Measurements from ENCODE around the gene NACC1. TPM values are rescaled to one million over a fixed set of nuclear protein-coding genes. Genes with fewer than 3 reads are reported as not detected.
"Not testable (repeated sequence)": the region's sequence is repeated elsewhere in the genome, so short reads cannot be mapped to it uniquely, and the experiment has no call there.

Gene NACC1
- total RNA-seq, 2 experiments from 2014 or later = 13.0 to 13.5 TPM

- no peaks in the 10 kb centered on the region for H3K9me3 ChIP-seq (ENCODE audit: control insufficient read depth in 1 of 2, insufficient read depth in 1 of 2, low read length in 2 of 2)
- H3K36me3 Mint-ChIP-seq (ENCODE audit: low read depth) = peaks cover 4% of the 10 kb centered on the region
- no peaks in the 10 kb centered on the region for H3K27me3 Mint-ChIP-seq
- H3K27ac ChIP-seq (ENCODE audit: low read depth in 1 of 2, low read length in 2 of 2) = peak overlapping the region; percentile 87 to 89
- DNase-seq (peak in 10 of 14 experiments; percentile 28 to 74 (median 52)), ATAC-seq (ENCODE audit: poor library complexity) (peak; percentile 4)
- intact Hi-C loops (cut with DNase I, micrococcal nuclease) = no loop called here
- H3K36me3 ChIP-seq (ENCODE audit: insufficient read depth, low read length) = no peaks in the 10 kb centered on the region
- H3K27me3 ChIP-seq (ENCODE audit: control insufficient read depth in 1 of 2, insufficient read depth in 2 of 2, low read length in 2 of 2) = no peaks in the 10 kb centered on the region
- no peaks in the 10 kb centered on the region for H3K9me3 Mint-ChIP-seq
- H3K4me3 ChIP-seq (ENCODE audit: low read length) = peak overlapping the region; percentile 45
- TF ChIP-seq, protein P1, sequence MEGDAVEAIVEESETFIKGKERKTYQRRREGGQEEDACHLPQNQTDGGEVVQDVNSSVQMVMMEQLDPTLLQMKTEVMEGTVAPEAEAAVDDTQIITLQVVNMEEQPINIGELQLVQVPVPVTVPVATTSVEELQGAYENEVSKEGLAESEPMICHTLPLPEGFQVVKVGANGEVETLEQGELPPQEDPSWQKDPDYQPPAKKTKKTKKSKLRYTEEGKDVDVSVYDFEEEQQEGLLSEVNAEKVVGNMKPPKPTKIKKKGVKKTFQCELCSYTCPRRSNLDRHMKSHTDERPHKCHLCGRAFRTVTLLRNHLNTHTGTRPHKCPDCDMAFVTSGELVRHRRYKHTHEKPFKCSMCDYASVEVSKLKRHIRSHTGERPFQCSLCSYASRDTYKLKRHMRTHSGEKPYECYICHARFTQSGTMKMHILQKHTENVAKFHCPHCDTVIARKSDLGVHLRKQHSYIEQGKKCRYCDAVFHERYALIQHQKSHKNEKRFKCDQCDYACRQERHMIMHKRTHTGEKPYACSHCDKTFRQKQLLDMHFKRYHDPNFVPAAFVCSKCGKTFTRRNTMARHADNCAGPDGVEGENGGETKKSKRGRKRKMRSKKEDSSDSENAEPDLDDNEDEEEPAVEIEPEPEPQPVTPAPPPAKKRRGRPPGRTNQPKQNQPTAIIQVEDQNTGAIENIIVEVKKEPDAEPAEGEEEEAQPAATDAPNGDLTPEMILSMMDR (IDR thresholded peaks at IDR 0.05) = no peak
- ChIA-PET POLR2A (interaction anchor here (0.6 to 12.1 kb wide), 7 partner anchors 9 to 1407 kb away, joined by 3 to 487 read pairs (median 4); partner anchors contain the start of genes IER2, NDUFB7 and STX10), CTCF (interaction anchor here (0.9 to 3.0 kb wide), 5 partner anchors 9 to 69 kb away, joined by 3 to 14 read pairs (median 5); partner anchors contain the start of genes IER2 and STX10)
- peaks cover 100% of the 10 kb centered on the region for H3K4me1 ChIP-seq (ENCODE audit: insufficient read depth, low read length)
- H3K27ac Mint-ChIP-seq = peak overlapping the region; percentile 99
- peaks cover 75% of the 10 kb centered on the region for H3K4me1 Mint-ChIP-seq (ENCODE audit: low read depth)
- peak overlapping the region; percentile 86 for H3K4me3 Mint-ChIP-seq
Measured at GRCh38 chr19:13164343-13165161, 46.5 kb downstream of the NACC1 start.

DNA sequence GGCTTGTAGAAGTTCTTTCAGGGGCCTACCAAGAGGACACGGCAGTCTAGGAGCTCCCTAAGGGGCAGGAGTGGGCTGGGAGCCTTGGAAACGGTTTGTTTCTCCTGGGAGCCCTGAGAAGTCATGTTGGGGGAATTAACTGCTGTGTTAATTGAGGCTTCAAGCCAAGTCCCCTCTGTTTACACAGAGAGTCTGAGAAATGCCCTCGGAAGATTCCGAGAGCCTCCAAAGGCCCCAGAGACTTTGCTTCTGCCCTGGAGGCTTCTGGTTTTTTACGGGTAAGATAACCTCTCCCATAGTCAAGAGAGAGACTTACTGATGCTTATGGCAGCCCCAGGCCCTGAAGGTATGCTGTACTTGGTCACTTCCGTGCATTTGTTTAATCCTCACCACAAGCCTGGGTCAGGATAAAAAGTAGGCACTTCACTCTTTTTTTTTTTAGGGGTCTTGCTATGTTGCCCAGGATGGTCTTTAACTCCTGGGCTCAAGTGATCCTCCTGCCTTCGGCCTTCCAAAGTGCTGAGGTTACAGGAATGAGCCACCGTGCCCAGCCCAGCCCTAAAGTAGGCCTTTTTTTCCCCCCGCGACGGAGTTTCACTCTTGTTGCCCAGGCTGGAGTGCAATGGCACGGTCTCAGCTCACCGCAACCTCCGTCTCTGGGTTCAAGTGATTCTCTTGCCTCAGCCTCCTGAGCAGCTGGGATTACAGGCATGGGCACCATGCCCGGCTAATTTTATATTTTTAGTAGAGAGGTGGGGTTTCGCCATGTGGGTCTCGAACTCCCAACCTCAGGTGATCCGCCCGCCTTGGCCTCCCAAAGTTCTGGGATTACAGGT, 47.3 kb downstream of the NACC1 start:
- no peaks in the 10 kb centered on the region for H3K27me3 ChIP-seq (ENCODE audit: control insufficient read depth in 1 of 2, insufficient read depth in 2 of 2, low read length in 2 of 2)
- POLR2A ChIA-PET = interaction anchor here (0.6 to 12.1 kb wide), 3 partner anchors 8 to 48 kb away, joined by 4 to 487 read pairs (median 6); no protein-coding TSS in a partner anchor
- CTCF ChIA-PET = interaction anchor here (0.9 to 3.2 kb wide), 4 partner anchors 10 to 30 kb away, joined by 4 to 30 read pairs (median 10); no protein-coding TSS in a partner anchor
- DNase-seq (no peak), ATAC-seq (ENCODE audit: poor library complexity) (no peak)
- H3K4me1 ChIP-seq (ENCODE audit: insufficient read depth, low read length) = peaks cover 100% of the 10 kb centered on the region
- Mint-ChIP-seq H3K4me3 (peak overlapping the region; percentile 86), H3K4me1 (ENCODE audit: low read depth) (peaks cover 78% of the 10 kb centered on the region), H3K36me3 (ENCODE audit: low read depth) (peaks cover 4% of the 10 kb centered on the region), H3K27ac (peak overlapping the region; percentile 99), H3K27me3 (no peaks in the 10 kb centered on the region), H3K9me3 (no peaks in the 10 kb centered on the region)
- TF ChIP-seq, protein P1 (IDR thresholded peaks at IDR 0.05) = no peak
- H3K4me3 ChIP-seq (ENCODE audit: low read length) = no peak overlapping the region
- H3K9me3 ChIP-seq (ENCODE audit: control insufficient read depth in 1 of 2, insufficient read depth in 1 of 2, low read length in 2 of 2) = no peaks in the 10 kb centered on the region
- H3K36me3 ChIP-seq (ENCODE audit: insufficient read depth, low read length) = no peaks in the 10 kb centered on the region
- H3K27ac ChIP-seq (ENCODE audit: low read depth in 1 of 2, low read length in 2 of 2) = peak overlapping the region; percentile 87 to 89
- intact Hi-C loops (cut with DNase I, micrococcal nuclease) = no loop called here

DNA sequence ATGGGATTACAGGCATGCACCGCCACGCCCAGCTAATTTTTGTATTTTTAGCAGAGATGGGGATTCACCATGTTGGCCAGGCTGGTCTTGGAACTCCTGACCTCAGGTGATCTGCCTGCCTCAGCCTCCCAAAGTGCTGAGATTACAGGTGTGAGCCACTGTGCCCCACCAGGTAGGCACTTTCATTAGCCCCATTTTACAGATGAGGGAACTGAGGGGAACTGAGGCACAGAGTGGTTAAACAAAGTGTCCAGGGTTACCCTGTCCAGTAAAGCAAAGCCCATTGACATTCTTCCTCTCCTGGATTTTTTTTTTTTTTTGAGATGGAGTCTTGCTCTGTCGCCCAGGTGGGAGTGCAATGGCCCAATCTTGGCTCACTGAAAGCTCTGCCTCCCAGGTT, 48.1 kb downstream of the NACC1 start:
- Histone ChIP-seq H3K27ac (ENCODE audit: low read depth in 1 of 2, low read length in 2 of 2) (peak overlapping the region in 1 of 2 donors; percentile 95), H3K4me1 (ENCODE audit: insufficient read depth, low read length) (peaks cover 100% of the 10 kb centered on the region)
- ChIA-PET POLR2A (interaction anchor here (2.5 to 12.1 kb wide), 3 partner anchors 10 to 16 kb away, joined by 7 to 487 read pairs (median 24); partner anchors contain the start of genes IER2 and STX10), CTCF (interaction anchor here (2.0 to 3.2 kb wide), 3 partner anchors 11 to 29 kb away, joined by 5 to 30 read pairs (median 27); no protein-coding TSS in a partner anchor)
- H3K9me3 ChIP-seq (ENCODE audit: control insufficient read depth in 1 of 2, insufficient read depth in 1 of 2, low read length in 2 of 2); H3K36me3 ChIP-seq (ENCODE audit: insufficient read depth, low read length); intact Hi-C loops (cut with DNase I, micrococcal nuclease); ATAC-seq (ENCODE audit: poor library complexity); DNase-seq; H3K9me3 Mint-ChIP-seq; H3K27me3 ChIP-seq (ENCODE audit: control insufficient read depth in 1 of 2, insufficient read depth in 2 of 2, low read length in 2 of 2); H3K36me3 Mint-ChIP-seq (ENCODE audit: low read depth); H3K4me3 ChIP-seq (ENCODE audit: low read length); H3K27me3 Mint-ChIP-seq: not testable (repeated sequence)
- Mint-ChIP-seq H3K4me1 (ENCODE audit: low read depth) (peaks cover 84% of the 10 kb centered on the region), H3K27ac (peak overlapping the region; percentile 99), H3K4me3 (peak overlapping the region; percentile 30)
